K562 (cell line): ENCODE data around the gene STMN3. TPM values are rescaled to one million over a fixed set of nuclear protein-coding genes. Genes with fewer than 3 reads are reported as not detected.

Experiments used
- BACH1 ChIP-seq: fragments of 200-800 bp; sonication (Bioruptor generic); IDR thresholded peaks from 2 replicates; pipeline ENCODE4 v1.6.1; 2016; ENCODE audit warnings: missing genetic modification characterization, missing compliant biosample characterization
- FOXK1 ChIP-seq: sonication (generic); formaldehyde crosslinking; IDR thresholded peaks from 2 replicates; pipeline ENCODE4 v1.8.0; 2022; ENCODE audit warnings: missing genetic modification reagents, mild to moderate bottlenecking, borderline replicate concordance
- HNRNPL ChIP-seq: fragments of 200-400 bp; formaldehyde crosslinking; IDR thresholded peaks from 2 replicates; pipeline ENCODE4 v1.6.1; 2017; ENCODE audit warnings: low read depth, mild to moderate bottlenecking, low read length
- MXI1 ChIP-seq: IDR thresholded peaks from 2 replicates; pipeline ENCODE4 v1.6.1; 2011; ENCODE audit warnings: low read depth, mild to moderate bottlenecking, improper control_type of control experiment, low read length
- RCOR1 ChIP-seq, 2 experiments: IDR thresholded peaks; 2 replicates each; pipeline ENCODE4 v1.6.1; 2012; ENCODE audit warnings: low read depth in 2 of 2, low read length in 2 of 2, borderline replicate concordance in 1 of 2, improper control_type of control experiment in 1 of 2
- SMARCA4 ChIP-seq: fragments of 450-650 bp; IDR thresholded peaks from 2 replicates; pipeline ENCODE4 v1.6.1; 2016
- ZSCAN32 ChIP-seq: fragments of 450-650 bp; formaldehyde crosslinking; IDR thresholded peaks from 2 replicates; pipeline ENCODE4 v1.4.0; 2020; ENCODE audit warnings: mild to moderate bottlenecking, moderate library complexity
- polyA plus RNA-seq, 8 experiments: library from polyadenylated mRNA; depleted of rRNA in 4 of 8; stranded (reverse) in 5 of 8; unstranded in 3 of 8; fragments of >200 nt; fragmentation: Nextera tagmentation in 2 of 8; fragmentation: Illumina TruSeq in 1 of 8; extraction: Ambion mirVana in 2 of 8; extraction: Trizol in 1 of 8; gene quantifications; 2 replicates each; pipeline versions ENCODE4 v1.2.1 to v1.2.3, GENCODE V29; 2011 to 2014; ENCODE audit warnings: inconsistent platforms in 1 of 8, missing spikeins in 1 of 8
- total RNA-seq, 7 experiments: library from RNA; depleted of rRNA in 6 of 7; stranded (reverse); fragments of >200 nt in 6 of 7; fragmentation: Illumina TruSeq in 2 of 7; extraction: Trizol in 2 of 7; gene quantifications; 2 replicates each; pipeline versions ENCODE4 v1.2.1 to v1.2.3, GENCODE V29; 2011 to 2021; ENCODE audit warnings: low replicate concordance in 1 of 7
- TF ChIP-seq, protein P1 (sequence below): fragments of 200-400 bp; formaldehyde crosslinking; IDR thresholded peaks from 2 replicates; pipeline ENCODE4 v1.6.1; 2017; ENCODE audit warnings: mild to moderate bottlenecking, low read depth, low read length, moderate library complexity
- TF ChIP-seq, protein P2 (sequence below): fragments of 250-450 bp; sonication (Bioruptor Pico); IDR thresholded peaks from 2 replicates; pipeline ENCODE4 v1.5.1; 2021; ENCODE audit warnings: mild to moderate bottlenecking
- TF ChIP-seq, protein P3 (sequence below): fragments of 250-450 bp; sonication (Bioruptor Pico); IDR thresholded peaks from 2 replicates; pipeline ENCODE4 v1.5.0; 2021
- TF ChIP-seq, protein P4 (sequence below): fragments of 250-450 bp; sonication (Bioruptor Pico); IDR thresholded peaks from 2 replicates; pipeline ENCODE4 v1.8.0; 2022; ENCODE audit warnings: inconsistent platforms
- TF ChIP-seq, protein P5 (sequence below): conservative IDR thresholded peaks from 2 replicates; pipeline ENCODE4 v1.6.1; 2011; ENCODE audit warnings: low read depth, mild to moderate bottlenecking, low read length; ENCODE audit not compliant: control insufficient read depth
- TF ChIP-seq, protein P6 (sequence below): sonication (generic); formaldehyde crosslinking; IDR thresholded peaks from 2 replicates; pipeline ENCODE4 v1.9.0; 2022; ENCODE audit warnings: mild to moderate bottlenecking, missing genetic modification reagents
- TF ChIP-seq, protein P7 (sequence below): fragments of 150-350 bp; conservative IDR thresholded peaks from 2 replicates; pipeline ENCODE4 v1.6.1; 2014; ENCODE audit warnings: low read length

The STMN3 gene
- total and polyA plus RNA-seq, 9 of the 15 experiments (the other 6 are each of a cell fraction or from before 2014, with no cell fraction given): 0.70 to 65.6 (median 29.4) TPM

DNA sequence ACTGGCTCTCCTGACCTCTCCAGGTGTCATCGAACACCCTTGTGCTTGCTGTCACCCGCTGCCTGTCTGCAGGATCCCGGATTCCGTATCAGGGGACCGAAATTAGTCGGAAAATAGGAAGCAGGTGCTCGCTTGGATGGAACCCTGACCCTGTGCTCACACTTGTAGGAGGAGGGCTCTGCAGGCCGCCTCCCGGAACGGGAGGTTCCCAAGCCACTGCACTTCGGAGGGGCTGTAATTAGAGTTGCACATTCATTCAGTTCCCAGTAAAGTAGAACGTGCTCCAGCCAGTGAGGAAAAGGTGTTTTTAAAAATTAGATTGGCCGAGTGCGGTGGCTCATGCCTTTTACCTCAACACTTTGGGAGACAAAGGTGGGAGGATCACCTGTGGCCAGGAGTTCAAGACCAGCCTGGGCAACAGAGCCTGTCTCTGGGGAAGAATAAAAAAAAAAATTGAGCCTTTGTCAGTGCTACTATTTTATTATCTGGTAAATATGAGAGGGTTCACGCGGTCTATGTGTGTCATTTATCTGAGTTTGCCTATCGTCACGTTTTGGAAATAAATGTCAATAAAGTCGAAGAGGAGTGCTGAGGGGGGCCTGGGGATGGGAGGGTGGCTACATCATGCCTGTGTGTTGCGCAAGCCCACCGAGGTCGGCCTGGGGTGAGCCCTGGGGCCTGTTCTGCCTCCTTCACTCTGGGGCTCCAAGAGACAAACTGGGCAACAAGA lies 24.8 kb downstream of the STMN3 start (continued):
- TF ChIP-seq, protein P1, sequence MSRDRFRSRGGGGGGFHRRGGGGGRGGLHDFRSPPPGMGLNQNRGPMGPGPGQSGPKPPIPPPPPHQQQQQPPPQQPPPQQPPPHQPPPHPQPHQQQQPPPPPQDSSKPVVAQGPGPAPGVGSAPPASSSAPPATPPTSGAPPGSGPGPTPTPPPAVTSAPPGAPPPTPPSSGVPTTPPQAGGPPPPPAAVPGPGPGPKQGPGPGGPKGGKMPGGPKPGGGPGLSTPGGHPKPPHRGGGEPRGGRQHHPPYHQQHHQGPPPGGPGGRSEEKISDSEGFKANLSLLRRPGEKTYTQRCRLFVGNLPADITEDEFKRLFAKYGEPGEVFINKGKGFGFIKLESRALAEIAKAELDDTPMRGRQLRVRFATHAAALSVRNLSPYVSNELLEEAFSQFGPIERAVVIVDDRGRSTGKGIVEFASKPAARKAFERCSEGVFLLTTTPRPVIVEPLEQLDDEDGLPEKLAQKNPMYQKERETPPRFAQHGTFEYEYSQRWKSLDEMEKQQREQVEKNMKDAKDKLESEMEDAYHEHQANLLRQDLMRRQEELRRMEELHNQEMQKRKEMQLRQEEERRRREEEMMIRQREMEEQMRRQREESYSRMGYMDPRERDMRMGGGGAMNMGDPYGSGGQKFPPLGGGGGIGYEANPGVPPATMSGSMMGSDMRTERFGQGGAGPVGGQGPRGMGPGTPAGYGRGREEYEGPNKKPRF: no peak
- TF ChIP-seq, protein P2, sequence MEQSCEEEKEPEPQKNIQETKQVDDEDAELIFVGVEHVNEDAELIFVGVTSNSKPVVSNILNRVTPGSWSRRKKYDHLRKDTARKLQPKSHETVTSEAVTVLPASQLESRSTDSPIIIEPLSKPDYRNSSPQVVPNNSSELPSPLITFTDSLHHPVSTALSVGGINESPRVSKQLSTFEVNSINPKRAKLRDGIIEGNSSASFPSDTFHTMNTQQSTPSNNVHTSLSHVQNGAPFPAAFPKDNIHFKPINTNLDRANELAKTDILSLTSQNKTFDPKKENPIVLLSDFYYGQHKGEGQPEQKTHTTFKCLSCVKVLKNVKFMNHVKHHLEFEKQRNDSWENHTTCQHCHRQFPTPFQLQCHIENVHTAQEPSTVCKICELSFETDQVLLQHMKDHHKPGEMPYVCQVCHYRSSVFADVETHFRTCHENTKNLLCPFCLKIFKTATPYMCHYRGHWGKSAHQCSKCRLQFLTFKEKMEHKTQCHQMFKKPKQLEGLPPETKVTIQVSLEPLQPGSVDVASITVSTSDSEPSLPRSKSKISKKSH: no peak
- TF ChIP-seq FOXK1 (CRISPR knock-in tag) (peak; percentile 61; the same call in 1 of the 2 replicates), MXI1 (peak; percentile 87), BACH1 (no peak), ZSCAN32 (CRISPR knock-in tag) (peak; percentile 11; the same call in 1 of the 2 replicates), RCOR1 (IDR thresholded peaks at IDR 0.05; ENCODE audit: borderline replicate concordance in 1 of 2, low read depth in 2 of 2, low read length in 2 of 2) (peak in 1 of 2 experiments; percentile 81; a peak in 2 of 4 replicates), HNRNPL (no peak), SMARCA4 (0 out of 2 replicates have a peak, but pooled peaks have one; percentile 14)
- TF ChIP-seq, protein P3, sequence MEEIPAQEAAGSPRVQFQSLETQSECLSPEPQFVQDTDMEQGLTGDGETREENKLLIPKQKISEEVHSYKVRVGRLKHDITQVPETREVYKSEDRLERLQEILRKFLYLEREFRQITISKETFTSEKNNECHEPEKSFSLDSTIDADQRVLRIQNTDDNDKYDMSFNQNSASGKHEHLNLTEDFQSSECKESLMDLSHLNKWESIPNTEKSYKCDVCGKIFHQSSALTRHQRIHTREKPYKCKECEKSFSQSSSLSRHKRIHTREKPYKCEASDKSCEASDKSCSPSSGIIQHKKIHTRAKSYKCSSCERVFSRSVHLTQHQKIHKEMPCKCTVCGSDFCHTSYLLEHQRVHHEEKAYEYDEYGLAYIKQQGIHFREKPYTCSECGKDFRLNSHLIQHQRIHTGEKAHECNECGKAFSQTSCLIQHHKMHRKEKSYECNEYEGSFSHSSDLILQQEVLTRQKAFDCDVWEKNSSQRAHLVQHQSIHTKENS (CRISPR knock-in tag): no peak
- TF ChIP-seq, protein P4, sequence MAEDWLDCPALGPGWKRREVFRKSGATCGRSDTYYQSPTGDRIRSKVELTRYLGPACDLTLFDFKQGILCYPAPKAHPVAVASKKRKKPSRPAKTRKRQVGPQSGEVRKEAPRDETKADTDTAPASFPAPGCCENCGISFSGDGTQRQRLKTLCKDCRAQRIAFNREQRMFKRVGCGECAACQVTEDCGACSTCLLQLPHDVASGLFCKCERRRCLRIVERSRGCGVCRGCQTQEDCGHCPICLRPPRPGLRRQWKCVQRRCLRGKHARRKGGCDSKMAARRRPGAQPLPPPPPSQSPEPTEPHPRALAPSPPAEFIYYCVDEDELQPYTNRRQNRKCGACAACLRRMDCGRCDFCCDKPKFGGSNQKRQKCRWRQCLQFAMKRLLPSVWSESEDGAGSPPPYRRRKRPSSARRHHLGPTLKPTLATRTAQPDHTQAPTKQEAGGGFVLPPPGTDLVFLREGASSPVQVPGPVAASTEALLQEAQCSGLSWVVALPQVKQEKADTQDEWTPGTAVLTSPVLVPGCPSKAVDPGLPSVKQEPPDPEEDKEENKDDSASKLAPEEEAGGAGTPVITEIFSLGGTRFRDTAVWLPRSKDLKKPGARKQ (CRISPR knock-in tag): no peak
- TF ChIP-seq, protein P5, sequence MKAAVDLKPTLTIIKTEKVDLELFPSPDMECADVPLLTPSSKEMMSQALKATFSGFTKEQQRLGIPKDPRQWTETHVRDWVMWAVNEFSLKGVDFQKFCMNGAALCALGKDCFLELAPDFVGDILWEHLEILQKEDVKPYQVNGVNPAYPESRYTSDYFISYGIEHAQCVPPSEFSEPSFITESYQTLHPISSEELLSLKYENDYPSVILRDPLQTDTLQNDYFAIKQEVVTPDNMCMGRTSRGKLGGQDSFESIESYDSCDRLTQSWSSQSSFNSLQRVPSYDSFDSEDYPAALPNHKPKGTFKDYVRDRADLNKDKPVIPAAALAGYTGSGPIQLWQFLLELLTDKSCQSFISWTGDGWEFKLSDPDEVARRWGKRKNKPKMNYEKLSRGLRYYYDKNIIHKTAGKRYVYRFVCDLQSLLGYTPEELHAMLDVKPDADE: peak; percentile 68; the same call in 1 of the 2 replicates
- TF ChIP-seq, protein P6, sequence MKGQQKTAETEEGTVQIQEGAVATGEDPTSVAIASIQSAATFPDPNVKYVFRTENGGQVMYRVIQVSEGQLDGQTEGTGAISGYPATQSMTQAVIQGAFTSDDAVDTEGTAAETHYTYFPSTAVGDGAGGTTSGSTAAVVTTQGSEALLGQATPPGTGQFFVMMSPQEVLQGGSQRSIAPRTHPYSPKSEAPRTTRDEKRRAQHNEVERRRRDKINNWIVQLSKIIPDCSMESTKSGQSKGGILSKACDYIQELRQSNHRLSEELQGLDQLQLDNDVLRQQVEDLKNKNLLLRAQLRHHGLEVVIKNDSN (CRISPR knock-in tag): no peak
- TF ChIP-seq, protein P7, sequence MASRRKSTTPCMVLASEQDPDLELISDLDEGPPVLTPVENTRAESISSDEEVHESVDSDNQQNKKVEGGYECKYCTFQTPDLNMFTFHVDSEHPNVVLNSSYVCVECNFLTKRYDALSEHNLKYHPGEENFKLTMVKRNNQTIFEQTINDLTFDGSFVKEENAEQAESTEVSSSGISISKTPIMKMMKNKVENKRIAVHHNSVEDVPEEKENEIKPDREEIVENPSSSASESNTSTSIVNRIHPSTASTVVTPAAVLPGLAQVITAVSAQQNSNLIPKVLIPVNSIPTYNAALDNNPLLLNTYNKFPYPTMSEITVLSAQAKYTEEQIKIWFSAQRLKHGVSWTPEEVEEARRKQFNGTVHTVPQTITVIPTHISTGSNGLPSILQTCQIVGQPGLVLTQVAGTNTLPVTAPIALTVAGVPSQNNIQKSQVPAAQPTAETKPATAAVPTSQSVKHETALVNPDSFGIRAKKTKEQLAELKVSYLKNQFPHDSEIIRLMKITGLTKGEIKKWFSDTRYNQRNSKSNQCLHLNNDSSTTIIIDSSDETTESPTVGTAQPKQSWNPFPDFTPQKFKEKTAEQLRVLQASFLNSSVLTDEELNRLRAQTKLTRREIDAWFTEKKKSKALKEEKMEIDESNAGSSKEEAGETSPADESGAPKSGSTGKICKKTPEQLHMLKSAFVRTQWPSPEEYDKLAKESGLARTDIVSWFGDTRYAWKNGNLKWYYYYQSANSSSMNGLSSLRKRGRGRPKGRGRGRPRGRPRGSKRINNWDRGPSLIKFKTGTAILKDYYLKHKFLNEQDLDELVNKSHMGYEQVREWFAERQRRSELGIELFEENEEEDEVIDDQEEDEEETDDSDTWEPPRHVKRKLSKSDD: 0 out of 2 replicates have a peak, but pooled peaks have one; percentile 68
